GM21390 (cell line): ENCODE results near the gene RETREG2.

ENCODE experiments used
- ATAC-seq: cut with Tn5 transposase; IDR thresholded peaks from one replicate; pipeline ENCODE4 v1.9.1; 2021; ENCODE audit not compliant: unreplicated experiment

The RETREG2 gene

DNA sequence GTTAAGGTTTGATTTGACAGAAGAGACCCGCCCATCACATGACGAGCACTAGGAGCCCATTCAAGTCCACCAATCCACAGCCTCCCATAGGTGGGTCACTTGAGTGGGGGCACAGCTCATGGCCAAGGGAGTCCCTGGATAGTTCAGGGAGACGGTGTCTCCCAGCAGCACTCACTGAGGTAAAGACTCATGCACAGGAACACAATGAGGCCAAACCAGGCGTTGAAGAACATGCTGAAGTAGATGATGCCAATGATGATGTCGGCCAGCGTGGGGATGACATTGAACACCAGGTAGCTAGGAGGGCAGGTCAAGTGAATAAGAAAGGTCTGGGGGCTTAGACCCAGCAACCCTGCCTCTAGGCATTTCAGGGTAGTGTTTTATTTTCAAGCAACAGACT, 36.7 kb downstream of the RETREG2 start:
- no peak for ATAC-seq

GRCh38 chr2:219215871-219216534, 37.9 kb downstream of the RETREG2 start:
- no peak for ATAC-seq

DNA sequence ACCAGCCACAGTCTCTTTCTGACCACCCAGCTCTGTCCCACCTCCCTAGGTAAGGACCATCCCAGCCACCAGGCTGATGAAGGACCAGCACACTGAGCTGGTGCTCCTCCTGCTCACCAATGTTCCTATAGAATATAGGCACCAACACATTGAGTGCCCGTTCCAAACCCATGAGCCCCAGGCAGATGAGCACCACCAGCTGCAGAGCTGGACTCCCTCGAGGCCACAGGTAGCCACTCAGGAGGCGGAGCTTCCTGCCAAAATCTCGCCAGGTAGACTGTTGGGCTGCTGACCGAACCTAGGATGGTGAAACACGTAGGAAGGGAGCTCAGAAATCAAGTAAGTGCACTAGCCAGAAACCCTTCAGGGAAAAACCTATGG, 38.5 kb downstream of the RETREG2 start:
- no peak for ATAC-seq

DNA sequence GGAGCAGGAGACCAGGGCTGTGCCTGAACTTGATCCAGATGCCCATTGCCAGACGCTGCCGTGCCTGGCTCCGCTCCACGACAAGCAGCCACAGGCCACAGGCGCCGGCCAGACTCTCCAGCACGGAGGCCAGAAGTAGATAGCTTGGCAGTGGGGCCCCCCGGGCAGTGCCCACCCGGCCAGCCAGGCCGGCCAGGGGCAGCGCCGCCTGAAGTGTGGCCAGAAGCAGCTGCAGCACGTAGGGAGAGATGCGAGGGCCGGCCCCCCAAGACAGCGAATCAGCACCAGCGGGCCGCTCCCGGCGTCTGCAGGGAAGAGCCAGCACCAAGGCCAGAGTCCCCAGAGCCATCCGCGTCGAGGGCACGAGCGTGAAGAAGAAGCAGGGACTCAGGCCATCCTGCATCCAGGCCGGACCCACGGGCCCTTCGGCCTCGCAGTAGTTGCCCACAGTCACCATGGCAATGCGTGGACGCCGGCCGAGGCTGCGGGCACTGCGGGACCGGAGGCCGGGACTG, 40.2 kb downstream of the RETREG2 start:
- ATAC-seq = peak; percentile 35

GRCh38 chr2:219218732-219219701, 40.9 kb downstream of the RETREG2 start, which contains the start of gene ABCB6:
Gene ABCB6, minus strand, starts transcription at chr2:219218958. Its CDS starts 285 bp downstream, at chr2:219218673.
- peak; percentile 83 for ATAC-seq

- ATAC-seq = no peak
Observed at GRCh38 chr2:219219784-219220532, 41.9 kb downstream of the RETREG2 start.

DNA sequence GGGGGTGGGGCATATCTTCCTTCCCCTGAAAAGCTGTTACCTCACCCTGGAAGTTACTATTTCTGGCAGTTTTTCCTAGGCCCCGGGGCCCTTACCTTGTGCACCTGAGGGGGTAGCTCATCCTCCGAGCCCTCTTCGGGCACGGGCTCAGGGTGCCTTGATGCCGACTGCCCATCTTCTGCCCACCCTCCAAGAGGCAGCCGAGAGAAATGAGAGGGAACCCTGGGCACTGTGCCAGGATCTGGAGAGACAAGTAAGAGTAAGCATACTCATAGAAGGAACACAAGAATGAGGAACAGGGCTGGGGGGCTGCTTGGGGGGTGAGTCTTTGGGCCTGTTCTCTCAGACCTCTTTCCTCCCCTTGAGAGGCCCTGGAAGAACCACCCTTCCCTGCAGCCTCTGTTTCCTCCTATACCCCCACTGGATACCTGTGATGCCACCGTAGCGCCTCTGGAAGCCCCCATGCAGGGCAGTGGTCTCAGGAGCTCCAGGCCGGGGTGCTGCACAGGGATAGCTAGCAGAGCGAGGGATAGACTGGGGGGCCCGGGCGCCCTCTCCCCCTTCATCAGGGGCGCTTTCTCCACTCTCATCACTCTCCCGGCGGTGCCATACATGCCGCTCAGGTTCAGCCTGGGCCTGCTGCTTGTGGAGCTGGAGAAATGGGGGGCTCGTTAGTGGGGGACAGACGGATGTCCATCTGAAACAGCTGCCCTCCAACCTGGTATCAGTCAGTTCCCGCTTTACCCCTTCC, 42.8 kb downstream of the RETREG2 start:
- ATAC-seq = no peak

DNA sequence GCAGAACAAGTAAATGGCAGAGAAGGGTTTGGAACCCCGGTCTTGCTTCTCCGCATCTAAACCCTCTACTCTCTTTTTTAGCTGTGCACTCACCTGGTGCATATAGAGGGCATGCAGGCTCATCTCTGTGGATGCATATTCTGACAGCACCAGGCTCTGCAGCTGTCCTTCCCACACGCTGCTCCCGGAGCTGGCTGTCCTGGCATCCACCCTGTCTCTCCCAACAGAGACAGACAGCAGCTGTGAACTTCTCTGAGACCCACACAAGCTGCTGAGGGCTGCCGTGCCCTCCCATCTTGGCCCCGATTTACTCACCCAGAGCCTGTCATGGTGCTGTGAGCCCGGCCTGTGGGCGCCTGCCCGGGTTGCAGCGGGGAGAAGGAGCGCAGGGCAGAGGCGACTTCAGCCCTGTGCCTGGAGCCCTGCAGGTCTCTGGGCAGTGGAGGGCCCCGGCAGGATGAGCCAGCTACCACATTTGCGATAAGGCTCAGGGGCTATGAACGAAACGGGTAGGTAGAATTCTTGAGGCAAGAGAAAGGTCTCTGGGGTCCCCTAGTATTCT, 44.0 kb downstream of the RETREG2 start:
- ATAC-seq = no peak

DNA sequence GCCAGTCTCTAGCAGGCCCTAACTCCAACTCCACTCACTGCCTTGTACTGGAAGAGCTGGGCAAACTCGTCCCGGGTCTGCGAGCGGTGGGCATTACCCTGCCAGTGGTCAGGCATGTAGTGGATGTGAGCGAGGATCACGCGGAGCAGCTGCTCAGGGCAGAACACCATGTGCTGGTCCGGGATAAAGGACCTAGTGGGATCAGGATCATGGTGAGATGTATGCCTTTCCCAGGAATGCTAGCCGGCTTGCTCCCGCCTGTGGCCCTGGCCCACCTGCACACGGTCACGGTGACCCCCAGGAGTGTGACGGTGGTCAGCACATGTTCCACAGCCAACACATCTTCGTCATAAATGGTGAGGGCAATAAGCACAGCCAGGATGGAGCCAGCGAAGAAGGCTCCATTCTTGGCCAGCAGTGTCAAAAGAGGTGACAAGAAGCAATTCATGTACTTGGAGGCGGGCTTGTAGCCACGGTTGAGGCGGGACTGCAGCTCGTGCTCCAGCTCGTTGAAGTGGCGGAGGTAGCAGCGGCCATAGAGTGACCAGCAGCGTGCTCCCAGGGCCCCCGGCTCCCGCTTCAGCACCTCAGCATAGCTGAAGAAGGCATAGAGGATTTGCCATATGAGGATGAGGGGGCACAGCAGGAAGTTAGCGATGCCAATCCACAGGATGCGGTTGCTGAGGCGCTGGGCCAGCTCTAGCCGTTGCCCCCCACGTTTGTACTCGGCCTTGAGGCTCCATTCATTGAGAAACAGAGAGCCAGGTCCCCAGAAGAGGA, 45.9 kb downstream of the RETREG2 start:
- no peak for ATAC-seq

DNA sequence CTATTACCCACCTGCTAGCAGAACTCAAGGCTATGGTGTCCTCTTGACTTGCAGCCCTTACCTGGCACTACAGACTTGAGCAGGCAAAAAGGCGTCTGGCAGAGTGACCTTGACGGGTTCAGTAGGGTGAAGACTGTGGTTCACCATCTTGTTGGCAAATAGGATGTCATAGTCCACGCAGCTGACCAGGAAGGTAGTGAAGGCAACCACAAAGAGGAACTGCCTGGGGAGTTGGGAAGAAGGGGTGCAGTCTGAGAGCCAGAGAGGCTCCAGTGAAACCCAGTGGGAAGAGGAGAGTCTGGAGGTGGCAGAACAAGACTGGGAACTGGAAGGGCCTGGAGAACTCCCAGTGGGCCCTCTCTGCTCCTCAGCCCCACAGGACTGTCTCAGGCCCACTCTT, 47.3 kb downstream of the RETREG2 start:
- ATAC-seq = no peak

DNA sequence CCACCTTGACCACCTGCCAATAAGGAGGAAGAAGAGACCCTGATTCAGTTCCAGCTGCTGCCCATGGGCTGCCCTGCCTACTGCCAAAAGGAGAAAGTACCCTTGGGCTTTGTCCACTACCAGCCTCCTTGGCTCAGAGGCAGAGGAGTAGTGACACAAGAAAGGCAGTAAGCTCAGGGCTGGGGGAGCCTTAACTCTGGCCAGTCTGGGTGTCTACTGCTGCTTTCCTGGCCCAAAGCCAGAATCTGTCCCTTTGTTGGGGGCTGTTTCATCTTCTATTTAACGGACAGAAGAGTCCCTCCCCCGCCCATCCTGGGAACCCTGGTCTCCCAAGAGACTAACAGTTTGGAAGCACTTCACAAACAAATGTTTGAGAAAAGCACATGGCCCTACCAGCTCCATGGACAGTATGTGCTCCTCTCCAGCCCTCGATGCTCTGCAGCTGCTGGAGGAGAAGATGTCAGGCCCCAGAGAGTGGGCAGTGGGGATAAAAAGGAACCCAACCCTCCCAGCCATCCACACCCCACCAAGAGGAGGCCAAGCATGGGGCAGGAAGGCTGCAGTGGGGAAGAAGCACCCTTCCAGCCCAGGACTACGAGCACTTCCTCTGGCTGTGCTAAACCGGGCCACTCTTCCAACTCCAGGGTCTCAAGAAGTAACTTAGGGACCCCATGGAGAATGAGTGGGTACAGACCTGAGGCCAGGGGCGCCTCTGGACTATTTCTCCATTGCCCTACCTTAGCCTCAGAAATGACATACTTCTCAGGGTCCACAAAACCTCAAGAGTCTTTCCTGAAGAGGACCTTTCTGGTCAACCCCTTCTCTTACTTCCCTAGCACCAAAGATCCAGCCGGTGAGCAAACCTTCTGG, 50.2 kb downstream of the RETREG2 start:
- no peak for ATAC-seq

- ATAC-seq = no peak
Observed at GRCh38 chr2:219228911-219229304, 50.8 kb downstream of the RETREG2 start.

- ATAC-seq = peak; percentile 95
Observed at GRCh38 chr2:219229305-219230058, 51.4 kb downstream of the RETREG2 start, which contains the start of the genes ANKZF1 and ATG9A. Gene ANKZF1, plus strand, starts transcription at chr2:219229806. Its CDS starts 452 bp downstream, at chr2:219230258. Gene ATG9A, minus strand, starts transcription at chr2:219229636. Its CDS starts 1,612 bp downstream, at chr2:219228024.

DNA sequence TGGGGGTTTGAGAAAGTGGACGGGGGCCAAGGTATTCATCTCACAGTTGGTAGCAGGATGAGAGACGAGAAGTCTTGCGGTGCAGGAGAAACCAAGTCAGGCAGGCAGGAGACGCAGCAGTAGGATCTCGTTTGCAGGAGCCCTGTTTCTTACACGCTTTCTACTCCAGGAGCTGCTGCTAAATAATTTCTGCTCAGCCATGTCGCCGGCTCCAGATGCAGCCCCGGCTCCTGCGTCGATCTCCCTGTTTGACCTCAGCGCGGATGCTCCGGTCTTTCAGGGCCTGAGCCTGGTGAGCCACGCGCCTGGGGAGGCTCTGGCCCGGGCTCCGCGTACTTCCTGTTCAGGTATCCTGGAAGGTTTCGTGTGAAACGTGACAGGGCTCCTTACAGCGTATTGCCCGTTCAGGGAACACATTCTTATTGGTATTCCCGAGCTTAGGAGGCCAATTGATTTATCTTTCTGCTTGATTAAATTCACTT, 52.0 kb downstream of the RETREG2 start:
- ATAC-seq = no peak

GRCh38 chr2:219234331-219234730, 56.3 kb downstream of the RETREG2 start:
- no peak for ATAC-seq
